ENCODE results near the gene TMEM138. TPM values are rescaled to one million over a fixed set of nuclear protein-coding genes. Genes with fewer than 3 reads are reported as not detected.
A peak's percentile ranks its signal among the peaks of the same experiment; 100 is the strongest.
"Not testable (repeated sequence)": the region's sequence is repeated elsewhere in the genome, so short reads cannot be mapped to it uniquely, and the experiment has no call there.

Gene TMEM138
- total RNA-seq, 1 experiment from 2014 or later, result 52.5 TPM

GRCh38 chr11:61362542-61362875 is 335 bp downstream of the TMEM138 start:
- DNase-seq (ENCODE audit: low read depth), result no peak

- DNase-seq (ENCODE audit: low read depth), result no peak
Observed at GRCh38 chr11:61364012-61364675, 2.0 kb downstream of the TMEM138 start.

GRCh38 chr11:61367406-61367805 is 5.2 kb downstream of the TMEM138 start:
- DNase-seq (ENCODE audit: low read depth), result no peak

- no peak for DNase-seq (ENCODE audit: low read depth)
Observed at GRCh38 chr11:61368646-61369045, 6.5 kb downstream of the TMEM138 start.

- no peak for DNase-seq (ENCODE audit: low read depth)
Observed at GRCh38 chr11:61369372-61370348, 7.5 kb downstream of the TMEM138 start.

GRCh38 chr11:61370349-61371005 is 8.3 kb downstream of the TMEM138 start:
- no peak for DNase-seq (ENCODE audit: low read depth)

GRCh38 chr11:61372659-61373420 is 10.7 kb downstream of the TMEM138 start:
- DNase-seq (ENCODE audit: low read depth), result no peak

- no peak for DNase-seq (ENCODE audit: low read depth)
Observed at GRCh38 chr11:61375761-61376108, 13.6 kb downstream of the TMEM138 start.

GRCh38 chr11:61377461-61378160 is 15.4 kb downstream of the TMEM138 start:
- DNase-seq (ENCODE audit: low read depth), result no peak

GRCh38 chr11:61378713-61379313 is 16.6 kb downstream of the TMEM138 start:
- DNase-seq (ENCODE audit: low read depth), result peak; percentile 40

GRCh38 chr11:61380884-61381283 is 18.7 kb downstream of the TMEM138 start:
- no peak for DNase-seq (ENCODE audit: low read depth)

- DNase-seq (ENCODE audit: low read depth), result not testable (repeated sequence)
Observed at GRCh38 chr11:61383859-61384258, 21.7 kb downstream of the TMEM138 start.

GRCh38 chr11:61384271-61385242 is 22.4 kb downstream of the TMEM138 start:
- DNase-seq (ENCODE audit: low read depth), result no peak

- no peak for DNase-seq (ENCODE audit: low read depth)
Observed at GRCh38 chr11:61390161-61390560, 28.0 kb downstream of the TMEM138 start.

GRCh38 chr11:61392981-61393595 is 30.9 kb downstream of the TMEM138 start:
- no peak for DNase-seq (ENCODE audit: low read depth)

- no peak for DNase-seq (ENCODE audit: low read depth)
Observed at GRCh38 chr11:61401173-61401572, 39.0 kb downstream of the TMEM138 start.

GRCh38 chr11:61401573-61401972 is 39.4 kb downstream of the TMEM138 start:
- DNase-seq (ENCODE audit: low read depth), result no peak

- no peak for DNase-seq (ENCODE audit: low read depth)
Observed at GRCh38 chr11:61403658-61404057, 41.5 kb downstream of the TMEM138 start.

- DNase-seq (ENCODE audit: low read depth), result no peak
Observed at GRCh38 chr11:61404103-61404502, 41.9 kb downstream of the TMEM138 start.
